Skeletal muscle cell (primary cell): ENCODE measurements around the gene TRO.

Experiments used
- DNase-seq: peaks from one replicate; pipeline ENCODE4 v3.0.0-alpha.2; 2010; ENCODE audit warnings: low read depth
- H3K4me3 ChIP-seq: 2 replicates; pipeline ENCODE4 v1.5.1; 2011; ENCODE audit warnings: low read depth, mild to moderate bottlenecking, control low read depth, low read length, moderate library complexity

The TRO gene

GRCh38 chrX:54950730-54951375, 30.2 kb downstream of the TRO start:
- no peak for DNase-seq
- no peak overlapping the region for H3K4me3 ChIP-seq

DNA sequence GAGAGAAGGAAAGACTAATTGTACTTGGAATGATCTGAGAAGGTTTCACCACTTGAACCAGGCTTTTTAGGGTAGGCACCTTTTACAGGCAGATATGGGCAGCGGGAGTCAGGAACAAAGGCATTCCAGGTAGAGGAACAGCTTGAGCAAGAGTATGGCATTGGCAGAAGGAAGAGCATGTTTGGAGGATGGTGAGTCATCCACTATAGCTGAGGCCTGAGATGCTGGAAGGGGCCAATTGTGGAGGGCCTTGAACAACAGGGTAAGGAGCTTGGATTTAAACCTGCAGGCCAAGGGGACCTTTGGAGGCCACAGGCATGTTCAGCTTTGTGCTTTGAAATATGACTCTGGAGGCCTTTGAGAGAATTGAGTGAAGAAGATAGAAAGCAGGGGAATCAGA, 41.1 kb downstream of the TRO start:
- no peak overlapping the region for H3K4me3 ChIP-seq
- no peak for DNase-seq

GRCh38 chrX:54964766-54965497, 44.3 kb downstream of the TRO start:
- no peak overlapping the region for H3K4me3 ChIP-seq
- DNase-seq = no peak

DNA sequence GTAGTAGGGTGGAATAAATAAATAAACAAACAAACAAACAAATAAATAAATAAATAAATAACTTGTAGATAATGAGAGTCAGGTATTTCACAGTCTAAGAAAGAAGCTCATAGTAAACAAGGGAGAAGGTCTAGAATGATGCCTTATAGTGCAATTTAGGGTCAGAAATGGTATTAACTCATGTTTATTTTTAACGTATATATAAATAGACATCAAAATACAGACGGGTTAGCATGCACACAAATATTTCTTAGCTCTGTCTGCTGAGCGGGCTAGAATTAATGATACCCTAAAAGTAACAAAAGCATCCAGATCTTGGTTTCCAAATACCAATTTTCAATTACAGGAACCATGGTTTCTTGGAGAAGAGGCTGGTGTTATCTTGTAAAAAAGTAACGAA, 56.8 kb downstream of the TRO start:
- no peak for DNase-seq
- H3K4me3 ChIP-seq = no peak overlapping the region

- H3K4me3 ChIP-seq = no peak overlapping the region
- no peak for DNase-seq
Measured at GRCh38 chrX:54978448-54978847, 57.8 kb downstream of the TRO start.

- DNase-seq = no peak
- no peak overlapping the region for H3K4me3 ChIP-seq
Measured at GRCh38 chrX:54979432-54979831, 58.8 kb downstream of the TRO start.

- DNase-seq = no peak
- no peak overlapping the region for H3K4me3 ChIP-seq
Measured at GRCh38 chrX:54980334-54980733, 59.7 kb downstream of the TRO start.
